ENCODE data around the gene ELOVL1. TPM values are rescaled to one million over a fixed set of nuclear protein-coding genes. Genes with fewer than 3 reads are reported as not detected.
A peak's percentile ranks its signal among the peaks of the same experiment; 100 is the strongest.
"Not testable (repeated sequence)": the region's sequence is repeated elsewhere in the genome, so short reads cannot be mapped to it uniquely, and the experiment has no call there.

The ELOVL1 gene
- total and polyA plus RNA-seq, 12 donors = 18.4 to 82.0 (median 28.3) TPM

- 98% methylated on average over 5 of the region's 5 CpGs for WGBS, 2 donors
- peak overlapping the region in 6 of 10 donors; percentile 33 to 84 (median 58) for H3K27ac ChIP-seq
- no peak for DNase-seq
- H3K4me1 ChIP-seq = peaks cover 13 to 47% (median 25%) of the 10 kb centered on the region in 9 donors
- intact Hi-C loops (cut with DNase I) = loop anchor here in 2 of 10 donors (5.0 to 10.0 kb wide), 2 partner anchors 135 to 137 kb away; no protein-coding TSS in a partner anchor
- H3K9me3 ChIP-seq = no peaks in the 10 kb centered on the region
- H3K4me3 ChIP-seq = no peak overlapping the region
- TF ChIP-seq CTCF (IDR thresholded peaks at IDR 0.05) = no peak
- ATAC-seq = no peak
- peaks cover 0 to 32% (median 0%) of the 10 kb centered on the region in 9 donors for H3K36me3 ChIP-seq
- H3K27me3 ChIP-seq = no peaks in the 10 kb centered on the region
Measured at GRCh38 chr1:43372172-43372571, 4.4 kb upstream of the ELOVL1 start.

- 83 to 89% methylated on average over 4 of the region's 4 CpGs for WGBS, 2 donors
- Histone ChIP-seq H3K4me3 (no peak overlapping the region), H3K36me3 (peaks cover 0 to 21% (median 0%) of the 10 kb centered on the region in 9 donors), H3K4me1 (peaks cover 22 to 62% (median 40%) of the 10 kb centered on the region in 9 donors), H3K27ac (no peak overlapping the region), H3K27me3 (no peaks in the 10 kb centered on the region), H3K9me3 (no peaks in the 10 kb centered on the region)
- TF ChIP-seq CTCF (IDR thresholded peaks at IDR 0.05) = no peak
- ATAC-seq (no peak), DNase-seq (no peak)
- intact Hi-C loops (cut with DNase I) = loop anchor here in 2 of 10 donors (5.0 to 10.0 kb wide), 2 partner anchors 133 to 136 kb away; no protein-coding TSS in a partner anchor
Measured at GRCh38 chr1:43370564-43370963, 2.8 kb upstream of the ELOVL1 start.

GRCh38 chr1:43369779-43370178 is 2.0 kb upstream of the ELOVL1 start:
- ATAC-seq, DNase-seq, H3K27me3 ChIP-seq, H3K27ac ChIP-seq, H3K4me3 ChIP-seq, H3K9me3 ChIP-seq: not testable (repeated sequence)
- WGBS, 2 donors = 94 to 95% methylated on average over 5 to 6 of the region's 6 CpGs
- intact Hi-C loops (cut with DNase I) = loop anchor here in 6 of 10 donors (5.0 to 10.0 kb wide), 3 partner anchors 67 to 135 kb away; partner anchors contain the start of gene TIE1 (in 1 of the 6)
- Histone ChIP-seq H3K36me3 (peaks cover 0 to 25% (median 6%) of the 10 kb centered on the region in 9 donors), H3K4me1 (peaks cover 22 to 62% (median 40%) of the 10 kb centered on the region in 9 donors)

- WGBS, 2 donors = 23 to 26% methylated on average over 6 of the region's 6 CpGs
- no peak for ATAC-seq
- Histone ChIP-seq H3K9me3 (no peaks in the 10 kb centered on the region), H3K4me1 (peaks cover 19 to 56% (median 38%) of the 10 kb centered on the region in 9 donors), H3K27ac (peak overlapping the region; percentile 73 to 99 (median 98)), H3K36me3 (peaks cover 0 to 33% (median 18%) of the 10 kb centered on the region in 9 donors), H3K4me3 (peak overlapping the region in 9 of 10 donors; percentile 65 to 96 (median 88)), H3K27me3 (no peaks in the 10 kb centered on the region)
- TF ChIP-seq CTCF (IDR thresholded peaks at IDR 0.05) = no peak
- intact Hi-C loops (cut with DNase I) = loop anchor here in 4 of 10 donors (1.0 to 5.0 kb wide), 3 partner anchors 21 to 131 kb away; partner anchors contain the start of genes MED8 (in 1 of the 4), SZT2 (in 1 of the 4) and TIE1 (in 1 of the 4)
- no peak for DNase-seq
Measured at GRCh38 chr1:43368646-43369020, 822 bp upstream of the ELOVL1 start.

Data from heart right ventricle (tissue), 16 donors.